Neural cell (in vitro differentiated cells): ENCODE results near the gene NFIX. TPM values are rescaled to one million over a fixed set of nuclear protein-coding genes. Genes with fewer than 3 reads are reported as not detected.

Source experiments
- H2AFZ ChIP-seq: fragments of 200-600, 300-800 bp; sonication (generic), shearing (Covaris generic); 2 replicates; pipeline ENCODE4 v1.6.0; 2014; ENCODE audit warnings: low read depth, mild to moderate bottlenecking, antibody characterized with exemption, low read length, moderate library complexity
- H3F3A ChIP-seq: fragments of 200-600 bp; shearing (Covaris generic); 2 replicates; pipeline ENCODE4 v1.6.1; 2016; ENCODE audit warnings: mild to moderate bottlenecking, moderate library complexity, mixed read lengths, antibody characterized with exemption, low read length; ENCODE audit not compliant: insufficient read depth, poor library complexity, severe bottlenecking
- H3K27ac ChIP-seq: fragments of 200-600, 300-800 bp; sonication (generic), shearing (Covaris generic); 2 replicates; pipeline ENCODE4 v1.5.1; 2014; ENCODE audit warnings: mild to moderate bottlenecking, low read length, moderate library complexity
- H3K27me3 ChIP-seq: fragments of 300-800, 200-600 bp; sonication (generic), shearing (Covaris generic); 2 replicates; pipeline ENCODE4 v1.6.0; 2014; ENCODE audit warnings: mild to moderate bottlenecking, low read depth, low read length, moderate library complexity; ENCODE audit not compliant: insufficient read depth
- H3K36me3 ChIP-seq: fragments of 300-800, 200-600 bp; sonication (generic), shearing (Covaris generic); 2 replicates; pipeline ENCODE4 v1.5.1; 2014; ENCODE audit warnings: mild to moderate bottlenecking, antibody characterized with exemption, low read length, moderate library complexity; ENCODE audit not compliant: insufficient read depth
- H3K4me2 ChIP-seq: fragments of 300-800, 200-600 bp; sonication (generic), shearing (Covaris generic); 2 replicates; pipeline ENCODE4 v1.6.0; 2014; ENCODE audit warnings: mild to moderate bottlenecking, low read length
- H3K4me3 ChIP-seq: fragments of 300-800, 200-600 bp; sonication (generic), shearing (Covaris generic); 2 replicates; pipeline ENCODE4 v1.5.1; 2014; ENCODE audit warnings: mild to moderate bottlenecking, low read length, moderate library complexity
- H3K79me2 ChIP-seq: fragments of 200-600 bp; shearing (Covaris generic); replicated peaks from 2 replicates; pipeline ENCODE4 v1.6.0; 2014; ENCODE audit warnings: mild to moderate bottlenecking, low read length, moderate library complexity; ENCODE audit not compliant: insufficient read depth
- H3K9ac ChIP-seq: fragments of 300-800, 200-600 bp; sonication (generic), shearing (Covaris generic); 2 replicates; pipeline ENCODE4 v1.6.1; 2016; ENCODE audit warnings: mild to moderate bottlenecking, low read length, mixed read lengths
- H3K9me2 ChIP-seq: fragments of 200-600 bp; shearing (Covaris generic); 2 replicates; pipeline ENCODE4 v1.6.1; 2016; ENCODE audit warnings: mild to moderate bottlenecking, low read length, mixed read lengths; ENCODE audit not compliant: insufficient read depth
- H3K9me3 ChIP-seq: fragments of 200-600, 300-800 bp; sonication (generic), shearing (Covaris generic); 2 replicates; pipeline ENCODE4 v1.6.1; 2016; ENCODE audit warnings: mild to moderate bottlenecking, mixed run types, low read length, moderate library complexity, mixed read lengths
- H4K20me1 ChIP-seq: fragments of 200-600 bp; shearing (Covaris generic); 2 replicates; pipeline ENCODE4 v1.6.1; 2016; ENCODE audit warnings: mild to moderate bottlenecking, mixed run types; ENCODE audit not compliant: insufficient read depth
- CTCF ChIP-seq: fragments of 450-650 bp; IDR thresholded peaks from 2 replicates; pipeline ENCODE4 v1.5.1; 2014; ENCODE audit warnings: antibody characterized with exemption, mild to moderate bottlenecking, moderate library complexity; ENCODE audit not compliant: poor library complexity, severe bottlenecking
- EP300 ChIP-seq: fragments of 450-650 bp; conservative IDR thresholded peaks from 2 replicates; pipeline ENCODE4 v1.6.1; 2014; ENCODE audit warnings: antibody characterized with exemption, mild to moderate bottlenecking, moderate library complexity; ENCODE audit not compliant: poor library complexity, severe bottlenecking
- EZH2 ChIP-seq: fragments of 200-600, 300-800 bp; shearing (Covaris generic), sonication (generic); IDR thresholded peaks from 2 replicates; pipeline ENCODE4 v1.6.1; 2014; ENCODE audit warnings: antibody characterized with exemption, low read length, borderline replicate concordance, mild to moderate bottlenecking; ENCODE audit not compliant: insufficient read depth, poor library complexity, severe bottlenecking
- MXI1 ChIP-seq: fragments of 450-650 bp; conservative IDR thresholded peaks from 2 replicates; pipeline ENCODE4 v1.6.1; 2014; ENCODE audit warnings: antibody characterized with exemption, mild to moderate bottlenecking; ENCODE audit not compliant: poor library complexity, severe bottlenecking
- POLR2AphosphoS5 ChIP-seq: IDR thresholded peaks from 2 replicates; pipeline ENCODE4 v1.6.1; 2012
- RAD21 ChIP-seq: fragments of 450-650 bp; conservative IDR thresholded peaks from 2 replicates; pipeline ENCODE4 v1.6.1; 2014; ENCODE audit warnings: antibody characterized with exemption, mild to moderate bottlenecking, moderate library complexity
- REST ChIP-seq: IDR thresholded peaks from 2 replicates; pipeline ENCODE4 v1.6.1; 2012; ENCODE audit warnings: borderline replicate concordance
- SMC3 ChIP-seq: fragments of 450-650 bp; conservative IDR thresholded peaks from 2 replicates; pipeline ENCODE4 v1.6.1; 2014; ENCODE audit warnings: antibody characterized with exemption, mild to moderate bottlenecking, moderate library complexity; ENCODE audit not compliant: poor library complexity
- TAF1 ChIP-seq: IDR thresholded peaks from 2 replicates; pipeline ENCODE4 v1.6.1; 2012; ENCODE audit warnings: low read depth
- polyA plus RNA-seq: library from polyadenylated mRNA; depleted of rRNA; stranded (reverse); fragments of >200 nt; gene quantifications from 2 replicates; pipeline ENCODE4 v1.2.3, GENCODE V29; 2014

The NFIX gene
- polyA plus RNA-seq, 1 donor from 2014 or later, result not detected

- TF ChIP-seq REST (no peak), MXI1 (no peak), EP300 (no peak), SMC3 (no peak), POLR2AphosphoS5 (no peak), TAF1 (no peak), EZH2 (no peak), RAD21 (no peak)
- H3K79me2 ChIP-seq, result no peaks in the 10 kb centered on the region
- H3K27me3 ChIP-seq, result peaks cover 94% of the 10 kb centered on the region
- no peaks in the 10 kb centered on the region for H3F3A ChIP-seq
- H3K36me3 ChIP-seq, result no peaks in the 10 kb centered on the region
- no peak overlapping the region for H2AFZ ChIP-seq
- no peaks in the 10 kb centered on the region for H4K20me1 ChIP-seq
- H3K4me2 ChIP-seq, result no peak overlapping the region
- H3K9me2 ChIP-seq, result no peaks in the 10 kb centered on the region
- H3K27ac ChIP-seq, result no peak overlapping the region
- no peaks in the 10 kb centered on the region for H3K9me3 ChIP-seq
- no peak overlapping the region for H3K4me3 ChIP-seq
- no peak overlapping the region for H3K9ac ChIP-seq
These were observed 7.1 kb downstream of the NFIX start for GRCh38 chr19:13002166-13002898.

GRCh38 chr19:13003081-13003480, 7.8 kb downstream of the NFIX start:
- no peaks in the 10 kb centered on the region for H4K20me1 ChIP-seq
- no peaks in the 10 kb centered on the region for H3K9me2 ChIP-seq
- H3K4me3 ChIP-seq, result no peak overlapping the region
- H3K4me2 ChIP-seq, result no peak overlapping the region
- no peak overlapping the region for H3K9ac ChIP-seq
- H3K36me3 ChIP-seq, result no peaks in the 10 kb centered on the region
- H3K27me3 ChIP-seq, result peaks cover 93% of the 10 kb centered on the region
- H3K27ac ChIP-seq, result no peak overlapping the region
- no peaks in the 10 kb centered on the region for H3K79me2 ChIP-seq
- no peak overlapping the region for H2AFZ ChIP-seq
- no peaks in the 10 kb centered on the region for H3F3A ChIP-seq
- TF ChIP-seq TAF1, result no peak
- H3K9me3 ChIP-seq, result no peaks in the 10 kb centered on the region

- Histone ChIP-seq H3K4me3 (no peak overlapping the region), H2AFZ (no peak overlapping the region), H3K9me2 (no peaks in the 10 kb centered on the region), H3K9me3 (no peaks in the 10 kb centered on the region), H3K27me3 (peaks cover 94% of the 10 kb centered on the region), H4K20me1 (no peaks in the 10 kb centered on the region), H3K27ac (no peak overlapping the region), H3K79me2 (no peaks in the 10 kb centered on the region), H3F3A (no peaks in the 10 kb centered on the region), H3K4me2 (no peak overlapping the region), H3K36me3 (no peaks in the 10 kb centered on the region), H3K9ac (no peak overlapping the region)
- TF ChIP-seq TAF1 (no peak), CTCF (no peak)
These were observed 9.0 kb downstream of the NFIX start for GRCh38 chr19:13004273-13004672.
